ENCODE results near the gene TUBG2.

- TF ChIP-seq CTCF (IDR thresholded peaks at IDR 0.05; ENCODE audit: poor library complexity), result no peak
- TF ChIP-seq EZH2 (IDR thresholded peaks at IDR 0.05; ENCODE audit: borderline replicate concordance), result no peak
- no peak for TF ChIP-seq EZH2phosphoT487 (IDR thresholded peaks at IDR 0.05; ENCODE audit: low read depth, severe bottlenecking, unreplicated experiment)
Observed at GRCh38 chr17:42657824-42658588, 1.1 kb upstream of the TUBG2 start.

Measured in hepatocyte (in vitro differentiated cells).